ENCODE results near the gene KATNAL2. TPM values are rescaled to one million over a fixed set of nuclear protein-coding genes. Genes with fewer than 3 reads are reported as not detected.

Gene KATNAL2
- polyA plus RNA-seq, 3 donors: 0.35 to 0.36 TPM; not detected in 1

DNA sequence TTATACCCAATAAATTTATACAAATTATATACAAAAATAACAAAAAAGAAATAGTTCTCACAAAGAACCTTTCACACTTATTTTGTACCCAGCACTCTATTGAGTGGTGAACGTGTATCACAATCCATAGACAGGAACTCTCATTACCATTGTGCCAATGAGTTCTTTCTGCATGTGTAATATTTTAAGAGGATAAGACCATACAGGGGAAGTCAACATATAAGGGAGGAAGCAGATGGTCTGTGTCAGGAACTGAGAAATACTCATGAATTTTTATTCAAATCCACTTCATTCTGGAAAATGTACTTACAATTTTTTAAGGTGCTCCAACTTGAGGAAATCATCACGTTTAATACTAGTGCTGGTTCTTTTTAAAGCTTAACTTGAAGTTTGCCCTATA lies 145.1 kb downstream of the KATNAL2 start:
- intact Hi-C loops (cut with micrococcal nuclease): no loop called here
- Histone ChIP-seq H3K4me1 (ENCODE audit: control insufficient read depth in 1 of 2, insufficient read depth in 2 of 2, low read length in 2 of 2) (no peaks in the 10 kb centered on the region), H3K36me3 (replicated peaks in 1 of 2; ENCODE audit: control insufficient read depth in 1 of 2, insufficient read depth in 2 of 2, low read length in 2 of 2) (no peaks in the 10 kb centered on the region), H3K4me3 (replicated peaks in 1 of 3; ENCODE audit: low read depth in 2 of 3, low read length in 3 of 3) (no peak overlapping the region), H3K9ac (ENCODE audit: insufficient read depth, low read length, poor library complexity, severe bottlenecking) (no peak overlapping the region), H3K79me2 (ENCODE audit: insufficient read depth, low read length) (no peaks in the 10 kb centered on the region), H4K20me1 (ENCODE audit: insufficient read depth, low read length) (no peaks in the 10 kb centered on the region), H2AFZ (ENCODE audit: insufficient read depth, low read depth, low read length, poor library complexity, severe bottlenecking) (no peak overlapping the region), H3K9me3 (replicated peaks in 1 of 2; ENCODE audit: control insufficient read depth in 1 of 2, insufficient read depth in 1 of 2, low read length in 2 of 2) (no peaks in the 10 kb centered on the region), H3K27me3 (ENCODE audit: control insufficient read depth in 2 of 2, insufficient read depth in 2 of 2, low read length in 2 of 2) (no peaks in the 10 kb centered on the region), H3K4me2 (replicated peaks; ENCODE audit: extremely low read depth, low read length, poor library complexity, severe bottlenecking) (no peak overlapping the region), H3K27ac (ENCODE audit: low read depth in 1 of 2, low read length in 2 of 2) (no peak overlapping the region)
- Mint-ChIP-seq H3K27ac (no peak overlapping the region), H3K27me3 (ENCODE audit: low read depth in 3 of 3) (peaks cover 0 to 3% (median 0%) of the 10 kb centered on the region in 3 donors), H3K36me3 (no peaks in the 10 kb centered on the region), H3K4me1 (no peaks in the 10 kb centered on the region), H3K9me3 (peaks cover 0 to 10% (median 0%) of the 10 kb centered on the region in 7 donors), H3K4me3 (no peak overlapping the region)
- WGBS (ENCODE audit: insufficient coverage): no CpG with 5 or more reads among the region's 2 CpGs
- TF ChIP-seq, protein P1, sequence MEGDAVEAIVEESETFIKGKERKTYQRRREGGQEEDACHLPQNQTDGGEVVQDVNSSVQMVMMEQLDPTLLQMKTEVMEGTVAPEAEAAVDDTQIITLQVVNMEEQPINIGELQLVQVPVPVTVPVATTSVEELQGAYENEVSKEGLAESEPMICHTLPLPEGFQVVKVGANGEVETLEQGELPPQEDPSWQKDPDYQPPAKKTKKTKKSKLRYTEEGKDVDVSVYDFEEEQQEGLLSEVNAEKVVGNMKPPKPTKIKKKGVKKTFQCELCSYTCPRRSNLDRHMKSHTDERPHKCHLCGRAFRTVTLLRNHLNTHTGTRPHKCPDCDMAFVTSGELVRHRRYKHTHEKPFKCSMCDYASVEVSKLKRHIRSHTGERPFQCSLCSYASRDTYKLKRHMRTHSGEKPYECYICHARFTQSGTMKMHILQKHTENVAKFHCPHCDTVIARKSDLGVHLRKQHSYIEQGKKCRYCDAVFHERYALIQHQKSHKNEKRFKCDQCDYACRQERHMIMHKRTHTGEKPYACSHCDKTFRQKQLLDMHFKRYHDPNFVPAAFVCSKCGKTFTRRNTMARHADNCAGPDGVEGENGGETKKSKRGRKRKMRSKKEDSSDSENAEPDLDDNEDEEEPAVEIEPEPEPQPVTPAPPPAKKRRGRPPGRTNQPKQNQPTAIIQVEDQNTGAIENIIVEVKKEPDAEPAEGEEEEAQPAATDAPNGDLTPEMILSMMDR (IDR thresholded peaks at IDR 0.05): no peak
- DNase-seq: no peak

DNA sequence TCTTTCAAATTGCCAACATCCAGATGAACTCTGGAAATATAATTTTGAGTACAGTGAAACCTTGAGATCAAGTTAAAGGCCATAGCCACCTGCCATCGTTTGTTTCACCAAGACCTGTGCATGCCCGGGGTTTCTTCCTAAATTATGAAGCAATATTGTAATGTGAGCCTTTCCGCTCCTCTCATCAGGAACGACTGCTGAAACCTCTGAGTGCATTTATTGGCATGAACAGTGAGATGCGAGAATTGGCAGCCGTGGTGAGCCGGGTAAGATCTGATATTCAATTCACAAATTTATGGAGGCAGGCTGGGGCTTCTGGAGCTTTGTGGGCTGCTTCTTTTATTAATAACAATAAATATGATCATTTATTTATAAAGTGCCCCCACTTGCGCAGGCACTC lies 145.7 kb downstream of the KATNAL2 start:
- H4K20me1 ChIP-seq (ENCODE audit: insufficient read depth, low read length): no peaks in the 10 kb centered on the region
- intact Hi-C loops (cut with micrococcal nuclease): no loop called here
- no peak for DNase-seq
- TF ChIP-seq, protein P1 (IDR thresholded peaks at IDR 0.05): no peak
- H3K9me3 ChIP-seq (replicated peaks in 1 of 2; ENCODE audit: control insufficient read depth in 1 of 2, insufficient read depth in 1 of 2, low read length in 2 of 2): no peaks in the 10 kb centered on the region
- H3K36me3 Mint-ChIP-seq: no peaks in the 10 kb centered on the region
- H3K27me3 ChIP-seq (ENCODE audit: control insufficient read depth in 2 of 2, insufficient read depth in 2 of 2, low read length in 2 of 2): no peaks in the 10 kb centered on the region
- no peaks in the 10 kb centered on the region for H3K4me1 Mint-ChIP-seq
- H3K4me1 ChIP-seq (ENCODE audit: control insufficient read depth in 1 of 2, insufficient read depth in 2 of 2, low read length in 2 of 2): no peaks in the 10 kb centered on the region
- WGBS (ENCODE audit: insufficient coverage): 89% methylated on average over 4 of the region's 8 CpGs
- H3K36me3 ChIP-seq (replicated peaks in 1 of 2; ENCODE audit: control insufficient read depth in 1 of 2, insufficient read depth in 2 of 2, low read length in 2 of 2): no peaks in the 10 kb centered on the region
- H3K27ac Mint-ChIP-seq: no peak overlapping the region
- H3K4me2 ChIP-seq (replicated peaks; ENCODE audit: extremely low read depth, low read length, poor library complexity, severe bottlenecking): no peak overlapping the region
- peaks cover 0 to 9% (median 0%) of the 10 kb centered on the region in 7 donors for H3K9me3 Mint-ChIP-seq
- H3K79me2 ChIP-seq (ENCODE audit: insufficient read depth, low read length): no peaks in the 10 kb centered on the region
- H2AFZ ChIP-seq (ENCODE audit: insufficient read depth, low read depth, low read length, poor library complexity, severe bottlenecking): no peak overlapping the region
- H3K4me3 Mint-ChIP-seq: no peak overlapping the region
- peaks cover 0 to 1% (median 0%) of the 10 kb centered on the region in 3 donors for H3K27me3 Mint-ChIP-seq (ENCODE audit: low read depth in 3 of 3)
- H3K9ac ChIP-seq (ENCODE audit: insufficient read depth, low read length, poor library complexity, severe bottlenecking): no peak overlapping the region
- H3K4me3 ChIP-seq (replicated peaks in 1 of 3; ENCODE audit: low read depth in 2 of 3, low read length in 3 of 3): no peak overlapping the region
- H3K27ac ChIP-seq (ENCODE audit: low read depth in 1 of 2, low read length in 2 of 2): no peak overlapping the region
